ENCODE measurements around the gene ASXL3. TPM values are rescaled to one million over a fixed set of nuclear protein-coding genes. Genes with fewer than 3 reads are reported as not detected.

Gene ASXL3
- total RNA-seq, 1 donor from 2014 or later: 1.3 TPM

- Histone ChIP-seq H3K4me1 (no peaks in the 10 kb centered on the region), H3K36me3 (no peaks in the 10 kb centered on the region), H3K9me3 (no peaks in the 10 kb centered on the region), H3K27me3 (no peaks in the 10 kb centered on the region), H3K4me3 (no peak overlapping the region), H3K27ac (no peak overlapping the region)
- TF ChIP-seq, protein P1, sequence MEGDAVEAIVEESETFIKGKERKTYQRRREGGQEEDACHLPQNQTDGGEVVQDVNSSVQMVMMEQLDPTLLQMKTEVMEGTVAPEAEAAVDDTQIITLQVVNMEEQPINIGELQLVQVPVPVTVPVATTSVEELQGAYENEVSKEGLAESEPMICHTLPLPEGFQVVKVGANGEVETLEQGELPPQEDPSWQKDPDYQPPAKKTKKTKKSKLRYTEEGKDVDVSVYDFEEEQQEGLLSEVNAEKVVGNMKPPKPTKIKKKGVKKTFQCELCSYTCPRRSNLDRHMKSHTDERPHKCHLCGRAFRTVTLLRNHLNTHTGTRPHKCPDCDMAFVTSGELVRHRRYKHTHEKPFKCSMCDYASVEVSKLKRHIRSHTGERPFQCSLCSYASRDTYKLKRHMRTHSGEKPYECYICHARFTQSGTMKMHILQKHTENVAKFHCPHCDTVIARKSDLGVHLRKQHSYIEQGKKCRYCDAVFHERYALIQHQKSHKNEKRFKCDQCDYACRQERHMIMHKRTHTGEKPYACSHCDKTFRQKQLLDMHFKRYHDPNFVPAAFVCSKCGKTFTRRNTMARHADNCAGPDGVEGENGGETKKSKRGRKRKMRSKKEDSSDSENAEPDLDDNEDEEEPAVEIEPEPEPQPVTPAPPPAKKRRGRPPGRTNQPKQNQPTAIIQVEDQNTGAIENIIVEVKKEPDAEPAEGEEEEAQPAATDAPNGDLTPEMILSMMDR (IDR thresholded peaks at IDR 0.05): no peak
- DNase-seq (no peak), ATAC-seq (no peak)
- intact Hi-C loops (cut with DNase I): no loop called here
Measured at GRCh38 chr18:33660696-33661310, 82.8 kb downstream of the ASXL3 start.

- TF ChIP-seq, protein P1 (IDR thresholded peaks at IDR 0.05): no peak
- DNase-seq: no peak
- no peaks in the 10 kb centered on the region for H3K27me3 ChIP-seq
- no peaks in the 10 kb centered on the region for H3K9me3 ChIP-seq
- intact Hi-C loops (cut with DNase I): no loop called here
- H3K27ac ChIP-seq: no peak overlapping the region
- H3K36me3 ChIP-seq: no peaks in the 10 kb centered on the region
- no peak overlapping the region for H3K4me3 ChIP-seq
- no peak for ATAC-seq
- H3K4me1 ChIP-seq: no peaks in the 10 kb centered on the region
Measured at GRCh38 chr18:33664241-33664874, 86.3 kb downstream of the ASXL3 start.

- intact Hi-C loops (cut with DNase I): no loop called here
- TF ChIP-seq, protein P1 (IDR thresholded peaks at IDR 0.05): no peak
Measured at GRCh38 chr18:33665187-33665586, 87.2 kb downstream of the ASXL3 start.

GRCh38 chr18:33665641-33666040, 87.6 kb downstream of the ASXL3 start:
- H3K27ac ChIP-seq: no peak overlapping the region
- intact Hi-C loops (cut with DNase I): no loop called here
- no peaks in the 10 kb centered on the region for H3K27me3 ChIP-seq
- ATAC-seq (no peak), DNase-seq (no peak)
- no peaks in the 10 kb centered on the region for H3K4me1 ChIP-seq
- TF ChIP-seq, protein P1 (IDR thresholded peaks at IDR 0.05): no peak
- H3K9me3 ChIP-seq: no peaks in the 10 kb centered on the region
- H3K36me3 ChIP-seq: no peaks in the 10 kb centered on the region
- no peak overlapping the region for H3K4me3 ChIP-seq

More at GRCh38 chr18:33665187-33665586, 87.2 kb downstream of the ASXL3 start:
- Histone ChIP-seq H3K36me3 (no peaks in the 10 kb centered on the region), H3K4me1 (no peaks in the 10 kb centered on the region), H3K4me3 (no peak overlapping the region), H3K27ac (no peak overlapping the region), H3K9me3 (no peaks in the 10 kb centered on the region), H3K27me3 (no peaks in the 10 kb centered on the region)
- no peak for ATAC-seq
- DNase-seq: no peak

- H3K27me3 ChIP-seq: no peaks in the 10 kb centered on the region
- DNase-seq: no peak
- ATAC-seq: no peak
- H3K36me3 ChIP-seq: no peaks in the 10 kb centered on the region
- no peak overlapping the region for H3K4me3 ChIP-seq
- intact Hi-C loops (cut with DNase I): no loop called here
- H3K27ac ChIP-seq: no peak overlapping the region
- TF ChIP-seq, protein P1 (IDR thresholded peaks at IDR 0.05): no peak
- no peaks in the 10 kb centered on the region for H3K9me3 ChIP-seq
- no peaks in the 10 kb centered on the region for H3K4me1 ChIP-seq
Measured at GRCh38 chr18:33666915-33667314, 88.9 kb downstream of the ASXL3 start.

All from upper lobe of right lung (tissue), 1 donor.